Fibroblast of lung (primary cell): ENCODE data around the gene ADAMTS10.

Source experiments
- CTCF ChIP-seq, 2 donors: IDR thresholded peaks in 1 of 2; conservative IDR thresholded peaks in 1 of 2; 1 replicate in 1 of 2; 2 replicates in 1 of 2; pipeline ENCODE4 v1.5.1; 2011 to 2012; ENCODE audit warnings: low read length in 2 of 2, control low read depth in 1 of 2, inconsistent platforms in 1 of 2, low read depth in 1 of 2, mild to moderate bottlenecking in 1 of 2
- EZH2 ChIP-seq: IDR thresholded peaks from 2 replicates; pipeline ENCODE4 v1.5.1; 2012; ENCODE audit warnings: low read length, control low read depth, mild to moderate bottlenecking; ENCODE audit errors: missing control alignments

DNA sequence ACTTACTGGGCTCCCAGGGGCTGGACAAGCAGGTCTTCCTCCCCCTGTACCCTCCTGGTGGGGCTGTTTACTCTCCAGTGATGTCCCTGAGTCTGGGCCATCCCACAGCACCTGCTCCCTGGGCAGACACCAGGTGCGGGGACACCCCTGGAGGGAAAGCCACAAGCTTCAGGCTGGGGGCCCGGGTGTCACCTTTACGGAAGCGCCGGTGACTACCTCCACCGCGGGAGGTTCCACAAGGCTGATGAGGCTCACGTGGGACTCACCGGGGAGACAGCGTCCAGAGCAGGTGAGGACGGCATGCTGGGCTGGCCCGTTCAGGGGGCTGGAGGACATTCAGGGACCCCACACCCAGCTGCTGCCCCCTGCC, 44.8 kb upstream of the ADAMTS10 start:
- no peak for TF ChIP-seq CTCF (conservative IDR thresholded peaks at IDR 0.05 in 1 of 2, IDR thresholded peaks at IDR 0.05 in 1 of 2; ENCODE audit: low read depth in 1 of 2, low read length in 2 of 2)
- TF ChIP-seq EZH2 = no peak
